ENCODE measurements around the gene SUCLG2.

DNA sequence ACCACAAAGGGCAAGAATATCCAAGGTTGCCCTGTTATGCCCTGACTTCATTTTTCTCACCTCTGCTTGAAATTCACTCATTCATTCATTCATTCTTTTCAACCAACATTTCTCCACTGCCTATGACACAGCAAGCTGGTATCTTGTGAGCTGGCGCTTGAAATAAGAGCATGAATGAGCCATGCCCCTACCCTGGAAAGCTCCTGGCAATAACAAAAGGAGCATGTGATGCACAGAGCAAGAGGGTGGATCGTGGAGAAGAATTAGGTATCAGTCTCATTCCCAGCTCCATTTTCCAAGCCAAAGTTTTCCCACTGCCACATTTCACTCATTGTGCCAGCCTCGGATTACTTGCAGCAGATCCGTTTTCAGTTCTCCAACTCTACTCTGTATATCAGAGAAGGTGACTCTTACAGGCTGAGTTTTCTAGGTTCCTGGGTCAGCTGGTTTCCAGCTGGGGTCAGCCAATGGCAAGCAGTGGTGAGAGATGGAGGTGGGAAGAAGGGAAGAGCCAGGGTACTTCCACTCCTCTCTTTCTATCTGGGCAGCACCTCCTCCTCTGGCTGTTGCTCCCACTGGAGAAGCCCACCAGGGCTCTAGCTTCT, 144.8 kb downstream of the SUCLG2 start:
- TF ChIP-seq, protein P1, sequence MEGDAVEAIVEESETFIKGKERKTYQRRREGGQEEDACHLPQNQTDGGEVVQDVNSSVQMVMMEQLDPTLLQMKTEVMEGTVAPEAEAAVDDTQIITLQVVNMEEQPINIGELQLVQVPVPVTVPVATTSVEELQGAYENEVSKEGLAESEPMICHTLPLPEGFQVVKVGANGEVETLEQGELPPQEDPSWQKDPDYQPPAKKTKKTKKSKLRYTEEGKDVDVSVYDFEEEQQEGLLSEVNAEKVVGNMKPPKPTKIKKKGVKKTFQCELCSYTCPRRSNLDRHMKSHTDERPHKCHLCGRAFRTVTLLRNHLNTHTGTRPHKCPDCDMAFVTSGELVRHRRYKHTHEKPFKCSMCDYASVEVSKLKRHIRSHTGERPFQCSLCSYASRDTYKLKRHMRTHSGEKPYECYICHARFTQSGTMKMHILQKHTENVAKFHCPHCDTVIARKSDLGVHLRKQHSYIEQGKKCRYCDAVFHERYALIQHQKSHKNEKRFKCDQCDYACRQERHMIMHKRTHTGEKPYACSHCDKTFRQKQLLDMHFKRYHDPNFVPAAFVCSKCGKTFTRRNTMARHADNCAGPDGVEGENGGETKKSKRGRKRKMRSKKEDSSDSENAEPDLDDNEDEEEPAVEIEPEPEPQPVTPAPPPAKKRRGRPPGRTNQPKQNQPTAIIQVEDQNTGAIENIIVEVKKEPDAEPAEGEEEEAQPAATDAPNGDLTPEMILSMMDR (conservative IDR thresholded peaks at IDR 0.05), result no peak
- TF ChIP-seq ZFX (IDR thresholded peaks at IDR 0.05), result no peak

Data from C4-2B (cell line).